NT2/D1 (cell line): ENCODE data around the gene PDE6G.

Source experiments
- DNase-seq: peaks from one replicate; pipeline ENCODE4 v3.0.0-alpha.2; 2011; ENCODE audit warnings: low read depth, low spot score
- H3K27me3 ChIP-seq: 2 replicates; pipeline ENCODE4 v1.6.0; 2011; ENCODE audit warnings: mild to moderate bottlenecking; ENCODE audit not compliant: insufficient read length, insufficient read depth
- H3K36me3 ChIP-seq: 2 replicates; pipeline ENCODE4 v1.6.1; 2011; ENCODE audit warnings: mild to moderate bottlenecking, low read length, mixed read lengths; ENCODE audit not compliant: insufficient read depth, insufficient read length
- H3K4me1 ChIP-seq: 2 replicates; pipeline ENCODE4 v1.5.1; 2011; ENCODE audit not compliant: insufficient read depth, insufficient read length
- H3K4me3 ChIP-seq: 2 replicates; pipeline ENCODE4 v1.5.1; 2011; ENCODE audit warnings: low read depth; ENCODE audit not compliant: insufficient read length
- H3K9ac ChIP-seq: 2 replicates; pipeline ENCODE4 v1.6.0; 2011; ENCODE audit warnings: low read depth; ENCODE audit not compliant: insufficient read length
- H3K9me3 ChIP-seq: 2 replicates; pipeline ENCODE4 v1.5.1; 2011; ENCODE audit warnings: mild to moderate bottlenecking, low read length; ENCODE audit not compliant: insufficient read depth
- SUZ12 ChIP-seq: IDR thresholded peaks from 2 replicates; pipeline ENCODE4 v1.6.1; 2011; ENCODE audit not compliant: insufficient read length, insufficient read depth; ENCODE audit errors: extremely low read depth
- YY1 ChIP-seq: IDR thresholded peaks from 2 replicates; pipeline ENCODE4 v1.6.1; 2011; ENCODE audit not compliant: insufficient read length, insufficient read depth
- ZNF274 ChIP-seq: IDR thresholded peaks from 2 replicates; pipeline ENCODE4 v1.6.1; 2011; ENCODE audit warnings: mild to moderate bottlenecking, low read depth, low read length

PDE6G gene

DNA sequence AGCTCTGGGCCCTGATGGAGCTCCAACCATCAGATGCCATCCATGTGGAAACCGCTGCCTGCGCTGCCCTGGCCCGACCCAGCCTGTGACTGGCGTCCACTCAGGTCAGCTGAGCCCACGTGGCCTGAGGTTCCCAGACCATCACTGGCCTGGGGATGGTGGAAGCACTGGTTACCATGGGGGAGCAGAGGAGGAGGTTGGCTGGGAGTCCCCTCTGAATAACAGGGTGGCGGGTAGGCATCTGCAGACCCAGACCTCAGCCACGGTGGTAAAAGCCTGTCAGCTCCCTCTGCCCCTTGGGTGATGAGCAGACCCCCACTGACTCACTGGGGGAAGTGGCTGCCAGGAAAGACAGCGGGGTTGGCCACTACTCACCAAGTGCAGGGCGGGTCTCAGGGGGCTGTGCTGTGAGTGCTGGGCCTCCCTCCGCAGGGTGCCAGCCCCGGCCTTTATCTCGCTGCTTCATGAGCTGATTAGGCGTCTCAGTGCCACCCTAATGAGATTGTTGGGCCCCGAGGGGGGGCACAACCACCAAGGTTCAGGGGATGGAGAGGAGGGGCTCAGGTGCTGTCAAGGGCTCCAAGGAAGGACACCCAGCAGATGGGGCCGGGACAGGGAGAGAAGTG lies at the start of gene PDE6G:
Gene PDE6G, minus strand, starts transcription at position 425 of the 626 bp plus-strand sequence. CDS start 3,237 bp downstream, outside the sequence.
- Histone ChIP-seq H3K4me1 (peaks cover 26% of the 10 kb centered on the region), H3K4me3 (no peak within 1 kb of the TSS), H3K36me3 (no peaks in the 10 kb centered on the region), H3K27me3 (no peaks in the 10 kb centered on the region), H3K9me3 (no peaks in the 10 kb centered on the region), H3K9ac (peak within 1 kb of the TSS; percentile 28)
- TF ChIP-seq YY1 (no peak), ZNF274 (no peak), SUZ12 (no peak)
- DNase-seq, result no peak

DNA sequence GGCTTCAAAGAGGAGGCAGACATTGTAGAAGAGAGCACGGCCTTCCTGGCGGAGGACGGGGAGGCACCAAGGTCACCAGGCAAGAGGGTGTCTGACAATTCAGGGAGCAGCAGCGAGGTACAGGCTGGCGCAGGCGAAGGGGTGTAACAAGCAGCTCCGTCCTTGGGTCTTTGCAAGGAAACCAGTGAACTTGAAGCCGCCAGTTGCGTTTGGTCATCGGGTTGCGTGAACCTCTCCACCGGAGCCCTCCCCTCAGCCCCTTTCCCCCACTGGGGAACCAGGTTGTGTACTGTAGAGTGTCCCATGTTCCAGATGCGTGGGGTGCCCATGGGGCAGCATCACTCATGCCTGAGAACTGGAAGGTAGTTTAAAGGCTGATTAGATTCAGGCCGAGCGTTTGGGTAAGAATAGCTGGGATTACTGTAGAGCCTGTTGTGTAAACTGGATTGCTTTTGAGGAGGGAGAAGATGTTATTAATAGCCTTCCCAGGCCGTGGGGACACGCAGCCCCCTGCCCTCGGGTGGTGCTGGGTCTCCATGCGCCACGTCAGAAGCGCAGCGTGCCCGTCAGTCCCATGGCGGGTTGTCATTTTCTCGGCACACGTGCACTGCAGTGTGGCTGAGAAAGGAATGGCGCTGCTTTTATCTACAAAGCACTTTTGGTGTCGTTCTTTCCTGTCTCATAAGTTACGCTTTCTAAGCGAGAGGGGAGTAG lies 49.3 kb upstream of the PDE6G start:
- Histone ChIP-seq H3K9ac (peak overlapping the region; percentile 42), H3K36me3 (peaks cover 72% of the 10 kb centered on the region), H3K4me1 (peaks cover 26% of the 10 kb centered on the region), H3K9me3 (no peaks in the 10 kb centered on the region), H3K4me3 (no peak overlapping the region), H3K27me3 (no peaks in the 10 kb centered on the region)
- TF ChIP-seq ZNF274 (no peak), YY1 (no peak), SUZ12 (no peak)
- no peak for DNase-seq

DNA sequence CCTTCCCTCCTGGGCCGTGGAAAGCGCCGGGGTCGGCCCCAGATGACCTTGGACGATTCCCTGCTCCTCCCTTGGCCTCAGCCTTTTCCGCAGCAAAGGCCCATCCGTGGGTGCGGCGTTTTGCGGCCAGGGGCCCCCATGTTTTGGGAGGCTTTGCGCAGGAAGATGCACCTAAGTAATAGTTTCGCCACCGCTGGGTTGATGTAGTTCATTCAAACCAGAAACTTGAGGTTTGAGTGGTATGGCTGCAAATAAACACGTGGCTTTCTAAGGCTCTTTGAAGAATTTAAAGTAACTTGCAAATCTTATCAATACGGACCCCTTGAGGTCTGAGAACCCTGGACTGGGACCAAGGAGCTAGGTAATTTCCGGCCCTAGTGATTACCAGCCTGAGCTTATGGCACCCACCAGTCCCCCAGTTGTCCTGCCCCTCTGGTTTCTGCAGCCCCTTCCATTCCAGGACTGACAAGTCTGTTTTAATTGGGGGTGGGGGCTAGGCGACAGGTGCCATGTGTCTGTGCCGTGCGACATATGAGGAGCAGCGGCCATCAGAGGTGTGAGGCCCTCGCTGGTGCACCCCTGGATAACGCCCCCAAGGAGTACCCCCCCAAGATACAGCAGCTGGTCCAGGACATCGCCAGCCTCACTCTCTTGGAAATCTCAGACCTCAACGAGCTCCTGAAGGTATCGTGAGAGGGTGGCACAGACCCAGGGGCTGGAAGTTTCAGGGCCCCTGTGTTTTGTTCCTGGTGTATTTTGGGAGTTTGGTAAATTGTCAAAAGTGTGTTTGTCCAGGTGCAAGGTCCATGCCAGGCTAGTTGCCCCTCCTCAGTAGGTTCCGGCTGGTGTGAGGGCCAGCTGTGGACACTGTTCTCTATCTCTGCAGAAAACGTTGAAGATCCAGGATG lies 47.7 kb upstream of the PDE6G start:
- peak overlapping the region; percentile 99 for H3K9ac ChIP-seq
- H3K4me3 ChIP-seq, result peak overlapping the region; percentile 97
- no peaks in the 10 kb centered on the region for H3K27me3 ChIP-seq
- H3K9me3 ChIP-seq, result no peaks in the 10 kb centered on the region
- peaks cover 25% of the 10 kb centered on the region for H3K4me1 ChIP-seq
- TF ChIP-seq ZNF274 (no peak), SUZ12 (no peak), YY1 (no peak)
- DNase-seq, result no peak
- H3K36me3 ChIP-seq, result peaks cover 85% of the 10 kb centered on the region

DNA sequence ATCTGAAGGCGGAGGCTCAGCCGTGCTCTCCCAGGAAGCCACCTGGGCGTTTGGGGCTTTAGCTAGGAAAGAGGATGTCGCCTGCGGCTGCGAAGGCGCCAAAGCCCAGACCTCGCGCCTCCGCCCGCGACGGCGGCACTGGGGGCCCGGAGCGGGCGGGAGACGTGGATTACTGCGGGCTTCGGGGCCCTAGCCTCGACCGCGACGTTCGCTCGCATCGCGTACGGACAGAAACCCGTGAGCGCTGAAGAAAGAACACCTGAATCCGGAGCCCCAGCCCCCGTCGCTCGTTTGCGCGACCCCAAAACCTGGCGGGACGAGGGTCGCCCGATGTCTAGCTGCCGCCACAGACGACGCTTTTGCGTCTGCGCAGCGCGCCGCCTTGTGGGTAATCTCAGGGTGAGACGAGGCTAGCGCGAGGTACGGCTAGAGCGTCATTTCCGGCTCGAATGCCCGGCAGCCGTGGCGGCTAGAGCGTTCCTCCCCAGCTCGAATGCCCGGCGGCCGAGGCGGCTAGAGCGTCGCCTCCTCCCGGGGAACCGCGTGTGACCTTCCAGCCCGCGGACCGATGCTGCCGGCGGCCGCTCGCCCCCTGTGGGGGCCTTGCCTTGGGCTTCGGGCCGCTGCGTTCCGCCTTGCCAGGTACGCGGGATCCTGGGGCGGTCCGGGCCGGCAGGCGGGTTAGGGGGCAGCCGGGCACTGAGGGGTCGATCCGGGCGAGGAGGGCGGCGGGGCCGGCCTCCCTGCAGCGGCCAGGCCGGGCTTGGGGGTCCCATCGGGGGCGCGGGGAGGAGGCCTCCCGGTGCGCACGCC lies 46.8 kb upstream of the PDE6G start, which contains the start of gene MRPL12:
Gene MRPL12, plus strand, starts transcription at position 434 of the 813 bp plus-strand sequence. Its CDS starts 135 bp downstream, at position 569.
- Histone ChIP-seq H3K36me3 (peaks cover 85% of the 10 kb centered on the region), H3K27me3 (no peaks in the 10 kb centered on the region), H3K9me3 (no peaks in the 10 kb centered on the region), H3K4me1 (peaks cover 20% of the 10 kb centered on the region), H3K9ac (peak within 1 kb of the TSS; percentile 99), H3K4me3 (peak within 1 kb of the TSS; percentile 97)
- TF ChIP-seq SUZ12 (no peak), YY1 (no peak), ZNF274 (no peak)
- peak; percentile 88 for DNase-seq

DNA sequence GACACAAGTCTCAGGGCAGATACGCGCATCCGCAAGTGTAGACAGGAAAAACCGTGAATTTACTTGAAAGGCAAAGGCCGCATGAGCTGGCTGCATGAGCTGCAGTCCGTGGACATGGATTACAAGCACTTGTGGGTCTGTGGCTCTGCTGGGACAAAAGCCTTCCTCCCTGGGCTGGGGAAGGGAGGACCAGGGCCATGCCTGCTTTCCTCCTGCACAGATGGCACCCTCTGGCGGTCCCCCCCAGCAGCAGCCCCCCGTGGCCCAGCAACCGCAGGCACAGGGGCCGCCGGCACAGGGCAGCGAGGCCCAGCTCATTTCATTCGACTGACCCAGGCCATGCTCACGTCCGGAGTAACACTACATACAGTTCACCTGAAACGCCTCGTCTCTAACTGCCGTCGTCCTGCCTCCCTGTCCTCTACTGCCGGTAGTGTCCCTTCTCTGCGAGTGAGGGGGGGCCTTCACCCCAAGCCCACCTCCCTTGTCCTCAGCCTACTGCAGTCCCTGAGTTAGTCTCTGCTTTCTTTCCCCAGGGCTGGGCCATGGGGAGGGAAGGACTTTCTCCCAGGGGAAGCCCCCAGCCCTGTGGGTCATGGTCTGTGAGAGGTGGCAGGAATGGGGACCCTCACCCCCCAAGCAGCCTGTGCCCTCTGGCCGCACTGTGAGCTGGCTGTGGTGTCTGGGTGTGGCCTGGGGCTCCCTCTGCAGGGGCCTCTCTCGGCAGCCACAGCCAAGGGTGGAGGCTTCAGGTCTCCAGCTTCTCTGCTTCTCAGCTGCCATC lies 45.1 kb upstream of the PDE6G start:
- Histone ChIP-seq H3K4me3 (peak overlapping the region; percentile 97), H3K9ac (peak overlapping the region; percentile 99), H3K4me1 (peaks cover 28% of the 10 kb centered on the region), H3K36me3 (peaks cover 85% of the 10 kb centered on the region), H3K9me3 (no peaks in the 10 kb centered on the region), H3K27me3 (no peaks in the 10 kb centered on the region)
- DNase-seq, result no peak
- TF ChIP-seq YY1 (no peak), SUZ12 (no peak), ZNF274 (no peak)
